ENCODE results near the gene TMEM87B.
"Not testable (repeated sequence)": the region's sequence is repeated elsewhere in the genome, so short reads cannot be mapped to it uniquely, and the experiment has no call there.

Gene TMEM87B

DNA sequence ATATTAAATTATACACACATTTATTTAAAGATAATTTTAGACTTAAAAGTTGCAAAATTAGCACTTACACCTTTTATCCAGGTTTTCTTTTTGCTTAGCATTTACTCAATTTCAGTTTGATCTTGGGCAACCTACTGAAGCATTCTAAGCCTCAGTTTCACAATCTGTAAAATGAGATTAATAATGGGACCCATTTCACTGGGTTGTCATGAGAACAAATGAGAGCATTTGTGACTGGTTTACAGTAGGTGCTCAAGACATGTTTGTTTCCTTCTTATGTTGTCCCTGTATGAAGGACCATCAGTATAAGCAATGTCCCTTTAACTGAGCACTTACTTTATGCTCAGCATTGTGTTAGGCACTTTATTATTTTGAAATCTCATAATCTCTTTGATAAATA, 78.3 kb downstream of the TMEM87B start:
- DNase-seq (ENCODE audit: low read depth): no peak

DNA sequence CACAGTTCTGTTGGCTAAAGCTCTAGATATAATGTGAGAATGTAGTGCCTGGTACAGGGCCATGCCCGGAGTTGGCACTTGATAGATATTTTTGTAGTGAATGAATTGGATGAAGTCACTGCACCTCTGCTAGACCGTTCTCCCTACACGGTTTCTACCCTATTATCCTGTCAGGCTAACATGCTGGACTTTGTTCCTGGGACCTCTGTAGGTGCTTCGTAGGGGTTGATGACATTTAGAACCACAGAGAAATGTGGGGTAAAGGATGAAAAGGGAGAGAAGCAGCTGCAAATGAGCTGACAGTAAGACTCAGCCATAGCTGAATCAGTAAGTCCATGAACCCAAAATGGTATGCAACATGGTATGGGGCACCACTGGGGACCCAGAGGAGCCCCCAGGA, 79.1 kb downstream of the TMEM87B start:
- DNase-seq (ENCODE audit: low read depth): no peak

DNA sequence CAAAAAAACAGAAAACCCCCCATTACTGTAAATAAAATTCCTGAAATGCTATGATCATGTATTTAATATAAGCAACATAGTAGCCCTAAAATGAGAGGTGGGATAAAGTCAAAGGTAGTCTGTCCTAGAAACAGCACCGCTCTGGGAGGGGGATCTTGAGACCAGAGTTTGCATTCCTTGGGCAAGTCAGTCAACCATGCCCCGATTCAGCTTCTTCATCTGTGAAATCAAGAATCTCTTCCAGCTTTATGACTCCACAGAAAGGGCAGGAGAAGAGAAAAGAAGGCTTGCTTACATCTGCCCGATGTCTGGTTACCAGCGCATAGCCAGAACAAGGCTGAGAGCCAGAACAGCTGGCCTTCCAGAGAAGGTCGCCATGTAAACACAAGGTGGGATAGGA, 81.0 kb downstream of the TMEM87B start:
- DNase-seq (ENCODE audit: low read depth): no peak

DNA sequence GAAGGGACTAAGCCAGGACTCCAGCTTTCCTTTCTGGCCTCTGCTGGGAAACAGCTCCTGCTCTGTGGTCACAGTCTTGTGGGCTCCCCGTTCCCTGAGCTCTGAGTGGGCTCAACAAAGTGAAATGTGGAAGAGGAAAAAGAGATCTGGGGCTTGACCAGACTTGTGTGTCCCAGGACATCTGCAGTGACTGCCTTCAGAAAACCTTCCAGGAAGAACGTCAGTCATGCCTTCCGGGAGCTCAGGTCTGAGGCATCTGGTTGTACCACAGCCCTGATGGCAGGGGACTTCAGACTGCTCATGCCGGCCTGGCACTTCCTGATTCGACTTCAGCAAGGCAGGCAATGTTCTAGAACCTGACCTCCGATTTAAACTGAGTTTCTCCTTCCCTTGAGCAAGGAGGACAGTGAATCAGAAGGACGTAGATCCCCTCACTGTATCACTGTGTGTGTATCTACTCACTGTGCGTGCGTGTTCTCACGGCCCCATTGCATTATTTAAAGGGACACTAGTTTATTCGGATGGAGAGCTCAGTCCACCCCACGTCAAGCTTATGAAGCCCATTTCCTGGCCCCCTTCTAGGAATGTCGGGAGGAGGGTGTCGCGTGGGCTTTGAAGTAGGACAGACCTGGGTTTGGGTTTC, 82.6 kb downstream of the TMEM87B start:
- no peak for DNase-seq (ENCODE audit: low read depth)

DNA sequence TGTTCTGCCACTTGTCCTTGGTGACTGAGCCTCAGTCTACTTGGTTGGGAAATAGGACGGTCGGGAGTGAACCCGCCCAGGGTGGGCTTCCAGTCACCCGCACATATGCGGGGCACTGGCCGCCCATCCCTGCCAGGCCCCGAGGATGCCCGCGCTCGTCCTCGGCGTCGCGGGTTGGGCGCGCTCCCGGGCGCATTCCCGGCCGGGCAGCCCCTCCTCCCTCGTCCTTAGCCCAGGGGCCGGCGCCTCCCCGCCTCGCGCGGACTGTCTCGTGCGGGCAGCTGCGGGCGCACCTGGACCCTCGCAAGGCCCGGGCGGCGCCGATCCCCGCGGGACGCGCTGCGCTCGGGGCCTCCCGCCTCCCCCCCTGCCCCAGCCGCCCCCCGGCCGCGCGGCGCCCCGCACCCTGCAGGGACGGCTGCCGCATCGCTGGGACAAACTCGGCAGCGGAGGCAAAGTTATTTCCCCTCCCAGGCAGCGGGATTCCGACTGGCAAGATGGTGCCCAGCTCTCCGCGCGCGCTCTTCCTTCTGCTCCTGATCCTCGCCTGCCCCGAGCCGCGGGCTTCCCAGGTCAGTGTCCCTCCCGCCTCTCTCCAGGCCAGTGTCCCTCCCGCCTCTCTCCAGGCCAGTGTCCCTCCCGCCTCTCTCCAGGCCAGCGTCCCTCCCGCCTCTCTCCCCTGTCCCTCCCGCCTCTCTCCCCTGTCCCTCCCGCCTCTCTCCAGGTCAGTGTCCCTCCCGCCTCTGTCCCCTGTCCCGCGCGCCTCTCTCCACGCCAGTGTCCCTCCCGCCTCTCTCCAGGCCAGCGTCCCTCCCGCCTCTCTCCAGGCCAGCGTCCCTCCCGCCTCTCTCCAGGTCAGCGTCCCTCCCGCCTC, 83.3 kb downstream of the TMEM87B start, which contains the start of gene FBLN7:
Gene FBLN7, plus strand, starts transcription at position 227 of the 874 bp plus-strand sequence. Its CDS starts 271 bp downstream, at position 498.
- DNase-seq (ENCODE audit: low read depth): no peak

DNA sequence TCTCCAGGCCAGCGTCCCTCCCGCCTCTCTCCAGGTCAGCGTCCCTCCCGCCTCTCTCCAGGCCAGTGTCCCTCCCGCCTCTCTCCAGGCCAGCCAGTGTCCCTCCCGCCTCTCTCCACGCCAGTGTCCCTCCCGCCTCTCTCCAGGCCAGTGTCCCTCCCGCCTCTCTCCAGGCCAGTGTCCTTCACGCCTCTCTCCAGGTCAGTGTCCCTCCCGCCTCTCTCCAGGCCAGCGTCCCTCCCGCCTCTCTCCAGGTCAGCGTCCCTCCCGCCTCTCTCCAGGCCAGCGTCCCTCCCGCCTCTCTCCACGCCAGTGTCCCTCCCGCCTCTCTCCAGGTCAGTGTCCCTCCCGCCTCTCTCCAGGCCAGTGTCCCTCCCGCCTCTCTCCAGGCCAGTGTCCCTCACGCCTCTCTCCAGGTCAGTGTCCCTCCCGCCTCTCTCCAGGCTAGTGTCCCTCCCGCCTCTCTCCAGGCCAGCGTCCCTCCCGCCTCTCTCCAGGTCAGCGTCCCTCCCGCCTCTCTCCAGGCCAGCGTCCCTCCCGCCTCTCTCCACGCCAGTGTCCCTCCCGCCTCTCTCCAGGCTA, 84.1 kb downstream of the TMEM87B start:
- DNase-seq (ENCODE audit: low read depth): not testable (repeated sequence)

DNA sequence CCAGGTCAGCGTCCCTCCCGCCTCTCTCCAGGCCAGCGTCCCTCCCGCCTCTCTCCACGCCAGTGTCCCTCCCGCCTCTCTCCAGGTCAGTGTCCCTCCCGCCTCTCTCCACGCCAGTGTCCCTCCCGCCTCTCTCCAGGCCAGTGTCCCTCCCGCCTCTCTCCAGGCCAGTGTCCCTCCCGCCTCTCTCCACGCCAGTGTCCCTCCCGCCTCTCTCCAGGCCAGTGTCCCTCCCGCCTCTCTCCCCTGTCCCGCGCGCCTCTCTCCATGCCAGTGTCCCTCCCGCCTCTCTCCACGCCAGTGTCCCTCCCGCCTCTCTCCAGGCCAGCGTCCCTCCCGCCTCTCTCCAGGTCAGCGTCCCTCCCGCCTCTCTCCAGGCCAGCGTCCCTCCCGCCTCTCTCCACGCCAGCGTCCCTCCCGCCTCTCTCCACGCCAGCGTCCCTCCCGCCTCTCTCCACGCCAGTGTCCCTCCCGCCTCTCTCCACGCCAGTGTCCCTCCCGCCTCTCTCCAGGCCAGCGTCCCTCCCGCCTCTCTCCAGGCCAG, 84.7 kb downstream of the TMEM87B start:
- DNase-seq (ENCODE audit: low read depth): not testable (repeated sequence)

DNA sequence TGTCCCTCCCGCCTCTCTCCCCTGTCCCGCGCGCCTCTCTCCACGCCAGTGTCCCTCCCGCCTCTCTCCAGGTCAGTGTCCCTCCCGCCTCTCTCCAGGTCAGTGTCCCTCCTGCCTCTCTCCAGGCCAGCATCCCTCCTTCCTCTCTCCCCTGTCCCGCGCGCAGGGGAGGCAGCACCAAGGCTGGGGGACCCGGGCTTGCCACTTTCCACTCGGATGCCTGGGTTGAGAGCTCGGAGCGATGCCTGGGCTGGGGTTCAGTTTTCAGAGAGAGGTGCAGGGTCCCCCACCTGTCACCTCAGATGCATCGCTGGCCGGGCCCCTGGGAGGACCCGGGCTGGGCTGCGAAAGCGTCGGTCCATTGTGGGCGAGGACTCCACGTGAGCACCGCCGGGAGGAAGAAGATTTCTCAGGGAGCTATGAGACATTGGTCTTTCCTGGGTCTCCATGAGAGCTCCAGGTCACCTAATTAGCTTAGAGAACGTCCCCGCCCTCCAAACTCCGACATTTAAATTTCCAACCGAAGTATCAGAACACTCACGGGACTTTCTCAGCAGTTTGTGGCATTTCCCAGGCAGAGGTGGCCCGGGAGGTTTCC, 85.2 kb downstream of the TMEM87B start:
- no peak for DNase-seq (ENCODE audit: low read depth)

DNA sequence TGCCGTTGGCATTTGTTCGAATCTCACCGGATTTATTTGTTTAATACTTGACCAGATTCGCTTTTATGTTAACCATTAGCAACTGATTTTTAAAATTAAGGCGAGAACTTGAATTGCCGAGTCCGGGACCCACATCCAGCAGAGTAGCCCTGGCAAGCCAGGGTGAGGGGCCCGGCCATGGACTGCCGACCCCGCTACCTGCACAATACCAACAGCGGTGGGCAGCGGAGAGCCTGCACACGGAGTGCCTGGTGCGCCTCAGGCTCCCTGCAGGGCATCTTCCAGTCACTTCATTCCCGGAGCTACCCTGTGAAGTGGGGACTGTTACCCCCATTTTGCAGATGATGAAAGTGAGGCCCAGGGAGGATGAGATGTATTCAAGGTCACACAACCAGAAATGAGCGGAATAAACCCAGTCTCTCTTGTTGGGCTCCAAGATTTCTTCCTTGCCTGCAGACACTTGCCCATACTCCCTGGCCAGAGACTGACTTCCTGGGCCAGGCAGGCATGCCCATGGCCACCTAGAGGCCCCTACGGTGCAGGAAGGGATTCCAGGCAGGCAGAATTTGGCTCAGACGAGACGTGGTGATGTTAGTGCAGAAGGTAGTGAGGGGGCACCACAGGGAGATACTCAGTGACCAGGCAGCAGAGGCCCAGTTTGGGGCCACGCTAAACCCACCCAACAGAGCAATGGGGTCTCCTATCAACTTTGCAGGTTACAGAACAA, 86.0 kb downstream of the TMEM87B start:
- no peak for DNase-seq (ENCODE audit: low read depth)

DNA sequence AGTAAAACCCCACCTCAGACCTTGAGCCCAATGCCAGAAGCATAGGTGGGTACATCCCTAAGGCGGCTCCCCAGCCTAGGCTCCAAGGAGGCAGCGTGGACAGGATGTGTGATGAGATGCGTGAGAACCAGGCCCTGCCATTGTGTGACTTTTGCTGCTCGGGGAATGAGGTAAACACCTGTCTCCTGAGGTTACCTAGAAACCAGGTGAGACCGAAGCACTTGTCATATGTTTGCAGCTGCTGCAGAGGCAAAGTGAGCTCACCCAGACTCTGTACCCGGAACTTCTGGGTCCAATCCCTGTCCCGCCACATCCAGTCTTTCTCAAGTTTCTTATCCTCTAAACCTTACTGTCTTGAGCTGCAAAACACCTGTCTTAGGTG, 86.5 kb downstream of the TMEM87B start:
- DNase-seq (ENCODE audit: low read depth): no peak

DNA sequence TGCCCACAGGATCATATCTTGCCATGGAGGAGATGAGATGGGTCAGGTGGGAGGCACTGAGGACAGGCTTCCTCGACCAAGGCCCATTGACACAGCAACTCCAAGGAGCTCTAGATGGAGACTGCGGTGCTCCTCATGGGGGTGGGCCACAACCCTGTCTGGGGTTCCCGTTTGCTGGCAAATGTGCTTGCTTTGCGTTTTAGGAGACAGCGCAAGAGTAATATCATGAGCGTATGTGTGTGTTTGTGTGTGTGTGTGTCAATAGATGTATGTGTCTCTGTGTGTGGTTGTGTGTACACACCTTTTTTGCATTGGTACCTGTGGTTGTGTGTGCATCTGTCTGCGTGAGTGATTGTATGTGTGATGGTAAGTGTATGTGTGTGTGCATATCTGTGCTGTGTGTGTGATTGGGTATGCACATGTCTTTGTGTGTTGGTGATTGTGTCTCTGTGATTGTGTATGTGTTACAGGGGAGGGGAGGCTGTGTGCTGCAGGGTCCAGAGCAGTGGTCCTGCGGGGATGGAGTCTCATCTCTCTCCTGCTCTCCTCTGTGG, 87.5 kb downstream of the TMEM87B start:
- DNase-seq (ENCODE audit: low read depth): no peak

DNA sequence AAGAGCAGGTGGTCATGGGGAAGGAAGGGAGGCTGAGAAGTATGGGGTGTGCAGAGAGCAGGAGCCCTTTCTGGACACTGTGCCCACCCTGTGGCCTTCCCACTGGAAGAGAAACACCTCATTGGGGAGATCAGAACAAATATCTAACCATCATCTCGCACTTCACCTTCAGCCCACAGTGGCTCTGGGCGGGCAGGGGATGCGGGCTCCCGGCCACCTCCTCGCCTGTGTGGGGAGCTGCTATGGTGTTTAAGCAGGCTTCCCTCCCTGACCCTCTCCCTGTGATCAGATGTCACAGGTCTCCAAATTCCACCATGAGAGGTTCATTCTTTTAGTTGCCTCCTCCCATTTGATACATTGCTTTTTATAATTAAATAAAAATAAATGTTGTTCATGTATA, 88.1 kb downstream of the TMEM87B start:
- DNase-seq (ENCODE audit: low read depth): no peak

DNA sequence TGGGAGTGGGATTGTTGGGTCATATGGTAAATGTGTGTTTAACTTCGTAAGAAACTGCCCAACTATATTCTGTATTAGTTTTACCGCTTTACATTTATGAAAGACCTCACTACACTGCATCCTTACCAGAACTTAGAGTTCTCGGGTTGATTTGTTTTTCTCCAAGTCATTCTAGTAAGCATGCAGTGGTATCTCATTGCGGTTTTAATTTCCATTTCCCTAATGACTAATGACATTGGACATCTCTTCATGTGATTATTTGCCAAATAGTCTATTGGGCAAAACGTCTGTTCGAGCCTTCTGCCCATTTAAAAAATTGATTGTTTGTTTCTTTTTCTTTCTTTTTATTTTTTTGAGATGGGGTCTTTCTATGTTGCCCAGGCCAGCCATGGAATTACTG, 89.9 kb downstream of the TMEM87B start:
- no peak for DNase-seq (ENCODE audit: low read depth)

DNA sequence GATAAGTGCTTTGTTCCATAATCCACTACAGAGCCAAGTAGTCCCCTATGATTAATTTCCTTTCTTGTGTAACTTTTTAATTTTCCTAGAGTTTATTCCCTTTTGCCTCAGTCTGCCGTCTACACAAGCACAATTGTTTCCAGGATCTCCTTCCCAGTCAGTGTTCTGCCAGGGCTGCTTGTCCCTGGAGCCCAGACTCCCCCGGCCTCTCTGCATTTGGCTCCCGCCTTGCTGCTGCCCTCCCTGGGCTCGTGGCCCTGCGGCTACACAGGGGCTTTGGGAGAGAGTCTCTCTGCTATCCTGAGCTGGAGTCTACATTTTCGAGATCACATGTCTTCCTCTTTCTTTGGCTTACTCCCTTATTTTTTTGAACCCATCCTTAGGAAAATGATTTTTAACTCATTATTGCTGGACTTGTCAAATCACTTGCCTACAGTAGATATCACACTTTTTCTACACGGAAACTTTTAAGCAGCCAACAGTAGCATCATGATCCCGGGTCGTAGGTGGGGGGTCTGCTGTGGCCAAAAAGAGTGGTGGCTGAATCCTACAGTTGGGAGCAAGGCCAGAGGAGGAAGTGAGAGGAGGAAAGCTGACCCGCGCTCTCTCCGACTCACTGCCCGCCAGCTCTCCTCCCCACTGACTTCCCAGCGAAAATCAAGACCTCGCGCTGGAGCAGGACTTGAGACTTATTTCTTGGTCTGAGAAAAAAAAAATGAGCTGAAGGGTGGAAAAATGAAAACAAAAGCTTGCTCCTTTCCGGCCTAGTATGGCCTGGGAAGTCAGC, 92.5 kb downstream of the TMEM87B start:
- DNase-seq (ENCODE audit: low read depth): no peak

DNA sequence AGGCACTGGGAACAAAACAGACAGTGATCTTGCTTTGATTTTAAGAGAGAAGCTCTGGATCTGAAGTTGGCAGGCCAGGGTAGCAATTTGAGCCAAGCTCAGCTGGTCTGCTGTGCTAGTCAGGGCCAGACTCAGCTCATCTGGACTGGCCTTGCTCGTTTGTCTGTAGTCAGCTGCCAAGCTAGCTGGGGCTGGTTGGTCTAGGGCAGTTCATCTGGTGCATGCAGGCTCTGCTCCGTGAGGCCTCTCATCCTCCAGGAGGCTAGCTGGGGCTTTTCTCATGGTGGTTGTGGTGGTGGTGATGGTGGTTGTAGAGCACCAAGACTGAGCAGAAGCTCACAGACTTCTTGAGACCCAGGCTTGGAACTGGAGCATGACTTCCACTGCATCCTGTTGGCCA, 93.4 kb downstream of the TMEM87B start:
- DNase-seq (ENCODE audit: low read depth): no peak

DNA sequence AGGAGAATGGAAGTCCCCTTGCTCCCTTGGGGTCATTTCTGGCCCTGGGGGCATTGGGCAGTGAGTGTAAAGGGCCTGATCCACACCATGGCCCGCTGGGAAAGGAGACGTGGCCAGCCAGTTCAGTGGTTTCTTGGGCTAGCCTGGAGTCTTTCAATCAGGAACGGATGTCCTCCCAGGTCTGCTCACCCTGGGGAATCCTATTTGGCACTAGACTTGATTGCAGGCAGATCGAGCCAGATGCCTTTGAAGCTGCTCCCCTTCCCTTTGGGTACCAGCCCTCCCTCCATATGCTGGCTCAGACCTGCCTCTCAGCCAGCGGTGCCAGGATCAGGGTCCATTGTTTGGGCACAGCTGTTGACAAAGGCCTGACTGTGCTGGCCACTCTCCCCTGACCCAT, 94.1 kb downstream of the TMEM87B start:
- no peak for DNase-seq (ENCODE audit: low read depth)

DNA sequence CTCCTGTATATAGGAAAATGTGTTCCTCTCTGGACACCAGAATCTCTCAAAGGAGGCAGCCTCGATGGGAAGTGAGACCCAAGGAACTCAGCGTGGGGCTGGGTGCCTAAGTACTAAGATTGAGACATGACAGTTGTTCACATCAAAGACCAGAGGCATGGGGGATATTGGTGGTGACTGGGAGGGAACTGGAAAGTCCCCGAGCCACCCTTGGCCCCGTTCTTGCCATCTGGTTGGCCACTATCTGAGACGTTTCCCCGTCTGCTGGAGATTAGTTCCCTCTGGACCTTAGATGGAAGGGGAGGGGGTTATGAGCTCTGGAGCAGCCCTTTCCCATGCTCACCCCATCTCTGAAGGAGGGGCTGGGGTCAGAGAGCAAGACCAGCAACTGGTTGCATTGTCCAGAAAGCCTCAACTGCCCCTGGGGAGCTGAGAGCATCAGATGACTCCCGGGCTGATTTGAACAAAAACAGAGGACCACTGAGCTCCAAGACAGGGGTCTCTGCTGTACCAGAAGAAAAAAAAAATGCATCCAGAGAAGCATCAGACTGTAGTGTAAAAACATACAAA, 94.9 kb downstream of the TMEM87B start:
- no peak for DNase-seq (ENCODE audit: low read depth)

DNA sequence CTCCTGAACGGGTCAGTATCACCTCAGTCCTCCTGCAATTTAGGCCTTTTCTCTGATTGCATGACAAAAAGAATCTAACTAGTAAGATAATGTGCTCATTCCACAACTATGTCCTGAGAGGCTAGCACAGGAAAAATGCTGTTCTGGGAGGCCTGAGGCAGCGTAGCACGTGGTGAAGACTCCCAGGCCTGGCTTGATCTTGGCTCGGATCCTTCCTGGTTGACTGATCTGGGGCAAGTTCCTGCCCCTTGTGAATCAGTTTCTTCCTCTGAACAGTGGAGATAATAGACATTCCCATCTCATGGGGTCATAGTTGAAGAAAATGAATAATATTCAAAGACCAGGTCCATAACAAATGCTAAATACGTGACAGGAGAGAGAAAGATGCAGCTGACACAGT, 95.4 kb downstream of the TMEM87B start:
- no peak for DNase-seq (ENCODE audit: low read depth)

DNA sequence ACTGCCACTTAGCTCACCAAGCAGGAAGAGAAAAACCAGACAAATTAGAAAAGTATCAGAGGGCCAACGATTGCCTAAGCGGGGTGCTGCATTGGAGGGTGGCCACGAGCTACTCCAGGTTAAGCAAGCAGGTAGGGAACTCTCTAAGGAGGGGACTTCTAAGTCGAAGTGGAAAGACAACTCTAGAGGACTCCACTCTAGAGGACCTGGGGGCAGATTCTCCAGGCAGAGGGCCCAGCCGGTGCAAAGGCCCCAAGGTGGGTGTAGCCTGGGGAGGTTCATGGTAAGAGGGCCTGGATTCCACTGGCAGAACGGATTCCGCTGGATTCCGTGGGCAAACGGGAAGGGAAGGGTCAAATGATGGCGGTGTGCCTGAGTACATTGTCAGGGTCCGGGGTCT, 95.8 kb downstream of the TMEM87B start:
- no peak for DNase-seq (ENCODE audit: low read depth)

DNA sequence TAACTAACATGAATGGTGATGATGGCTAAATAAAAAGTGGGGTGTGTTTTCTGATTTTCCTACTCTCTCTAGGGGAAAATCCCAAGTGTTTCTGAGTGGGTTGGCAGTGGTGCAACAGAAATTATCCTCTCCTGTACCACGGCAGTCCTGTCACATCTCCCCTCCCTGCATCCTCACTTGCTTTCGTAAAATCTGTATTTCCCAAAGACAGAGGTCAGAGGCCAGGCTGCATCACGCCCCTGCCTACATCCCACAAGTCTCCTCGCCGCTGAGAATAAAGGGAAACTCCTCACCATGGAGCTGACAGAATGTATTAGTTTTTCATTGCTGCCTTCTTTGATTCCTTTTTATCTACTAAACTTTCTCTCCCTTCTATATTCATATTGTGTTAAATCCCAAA, 96.2 kb downstream of the TMEM87B start:
- DNase-seq (ENCODE audit: low read depth): no peak
